Measurements from ENCODE around the gene EEPD1. TPM values are rescaled to one million over a fixed set of nuclear protein-coding genes. Genes with fewer than 3 reads are reported as not detected.
A peak's percentile ranks its signal among the peaks of the same experiment; 100 is the strongest.

EEPD1 gene
- total RNA-seq, 1 donor from 2014 or later: 9.8 TPM

DNA sequence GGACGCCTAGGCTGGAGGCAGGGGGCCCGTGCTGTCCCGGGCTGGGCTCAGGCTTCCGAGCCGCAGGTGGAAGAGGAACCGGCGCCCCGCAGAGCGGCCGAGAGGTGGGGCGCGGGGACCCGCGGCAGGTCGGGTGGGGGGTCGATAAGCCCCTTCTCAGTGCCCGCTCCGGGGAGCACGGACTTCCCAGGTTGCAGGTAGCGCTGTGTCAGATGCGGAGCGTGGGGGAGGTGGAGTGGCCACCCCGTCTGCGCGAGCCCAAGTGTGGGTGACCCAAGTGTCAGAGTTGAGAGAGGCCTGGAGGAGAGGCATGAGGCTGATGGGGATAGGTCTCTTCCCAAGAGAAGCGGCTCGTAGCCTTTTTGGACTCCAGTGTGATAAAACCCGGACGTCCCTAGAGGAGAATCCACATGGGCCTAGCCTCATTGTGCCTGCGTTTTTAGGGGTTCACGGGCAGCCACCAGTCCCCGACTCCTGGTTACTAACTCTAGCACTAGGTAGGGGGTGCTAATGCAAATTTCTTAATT is 580 bp downstream of the EEPD1 start:
- intact Hi-C loops (cut with DNase I): no loop called here
- no peak for TF ChIP-seq POLR2A (IDR thresholded peaks at IDR 0.05)
- TF ChIP-seq POLR2AphosphoS5 (IDR thresholded peaks at IDR 0.05; ENCODE audit: insufficient read depth in 1 of 2, low read depth in 1 of 2): no peak
- TF ChIP-seq, protein P1, sequence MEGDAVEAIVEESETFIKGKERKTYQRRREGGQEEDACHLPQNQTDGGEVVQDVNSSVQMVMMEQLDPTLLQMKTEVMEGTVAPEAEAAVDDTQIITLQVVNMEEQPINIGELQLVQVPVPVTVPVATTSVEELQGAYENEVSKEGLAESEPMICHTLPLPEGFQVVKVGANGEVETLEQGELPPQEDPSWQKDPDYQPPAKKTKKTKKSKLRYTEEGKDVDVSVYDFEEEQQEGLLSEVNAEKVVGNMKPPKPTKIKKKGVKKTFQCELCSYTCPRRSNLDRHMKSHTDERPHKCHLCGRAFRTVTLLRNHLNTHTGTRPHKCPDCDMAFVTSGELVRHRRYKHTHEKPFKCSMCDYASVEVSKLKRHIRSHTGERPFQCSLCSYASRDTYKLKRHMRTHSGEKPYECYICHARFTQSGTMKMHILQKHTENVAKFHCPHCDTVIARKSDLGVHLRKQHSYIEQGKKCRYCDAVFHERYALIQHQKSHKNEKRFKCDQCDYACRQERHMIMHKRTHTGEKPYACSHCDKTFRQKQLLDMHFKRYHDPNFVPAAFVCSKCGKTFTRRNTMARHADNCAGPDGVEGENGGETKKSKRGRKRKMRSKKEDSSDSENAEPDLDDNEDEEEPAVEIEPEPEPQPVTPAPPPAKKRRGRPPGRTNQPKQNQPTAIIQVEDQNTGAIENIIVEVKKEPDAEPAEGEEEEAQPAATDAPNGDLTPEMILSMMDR (IDR thresholded peaks at IDR 0.05): no peak
- Histone ChIP-seq H3K4me3 (peak overlapping the region; percentile 55 to 97), H3K36me3 (no peaks in the 10 kb centered on the region), H3K4me1 (peaks cover 61% of the 10 kb centered on the region), H3K27ac (peak overlapping the region; percentile 93), H3K9me3 (no peaks in the 10 kb centered on the region), H3K27me3 (no peaks in the 10 kb centered on the region)
- DNase-seq (ENCODE audit: extremely low spot score in 2 of 2): no peak

DNA sequence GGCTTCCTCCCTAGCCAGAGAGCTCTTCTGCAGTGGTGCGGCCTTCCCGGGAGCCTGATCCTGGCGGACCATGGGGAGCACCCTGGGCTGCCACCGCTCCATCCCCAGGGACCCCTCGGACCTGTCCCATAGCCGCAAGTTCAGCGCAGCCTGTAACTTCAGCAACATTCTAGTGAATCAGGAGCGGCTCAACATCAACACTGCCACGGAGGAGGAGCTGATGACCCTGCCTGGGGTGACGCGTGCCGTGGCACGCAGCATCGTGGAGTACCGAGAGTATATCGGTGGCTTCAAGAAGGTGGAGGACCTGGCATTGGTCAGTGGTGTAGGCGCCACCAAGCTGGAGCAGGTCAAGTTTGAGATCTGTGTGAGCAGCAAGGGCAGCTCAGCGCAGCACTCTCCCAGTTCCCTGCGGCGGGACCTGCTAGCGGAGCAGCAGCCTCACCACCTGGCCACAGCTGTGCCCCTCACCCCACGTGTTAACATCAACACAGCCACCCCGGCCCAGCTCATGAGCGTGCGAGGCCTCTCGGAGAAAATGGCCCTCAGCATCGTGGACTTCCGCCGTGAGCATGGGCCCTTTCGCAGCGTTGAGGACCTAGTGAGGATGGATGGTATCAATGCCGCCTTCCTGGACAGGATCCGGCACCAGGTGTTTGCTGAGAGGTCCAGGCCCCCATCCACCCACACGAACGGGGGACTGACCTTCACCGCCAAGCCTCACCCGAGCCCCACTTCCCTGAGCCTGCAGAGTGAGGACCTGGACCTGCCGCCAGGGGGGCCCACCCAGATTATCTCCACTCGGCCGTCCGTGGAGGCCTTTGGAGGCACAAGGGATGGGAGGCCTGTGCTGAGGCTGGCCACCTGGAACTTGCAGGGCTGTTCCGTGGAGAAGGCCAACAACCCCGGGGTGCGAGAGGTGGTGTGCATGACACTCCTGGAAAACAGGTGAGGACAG is 1.5 kb downstream of the EEPD1 start:
- H3K27ac ChIP-seq: peak overlapping the region; percentile 93
- intact Hi-C loops (cut with DNase I): no loop called here
- peaks cover 70% of the 10 kb centered on the region for H3K4me1 ChIP-seq
- H3K36me3 ChIP-seq: no peaks in the 10 kb centered on the region
- TF ChIP-seq POLR2AphosphoS5 (IDR thresholded peaks at IDR 0.05; ENCODE audit: insufficient read depth in 1 of 2, low read depth in 1 of 2) (no peak), POLR2A (IDR thresholded peaks at IDR 0.05) (no peak)
- TF ChIP-seq, protein P1 (IDR thresholded peaks at IDR 0.05): no peak
- DNase-seq (ENCODE audit: extremely low spot score in 2 of 2): no peak
- H3K9me3 ChIP-seq: no peaks in the 10 kb centered on the region
- peak overlapping the region; percentile 55 to 97 for H3K4me3 ChIP-seq
- H3K27me3 ChIP-seq: no peaks in the 10 kb centered on the region

DNA sequence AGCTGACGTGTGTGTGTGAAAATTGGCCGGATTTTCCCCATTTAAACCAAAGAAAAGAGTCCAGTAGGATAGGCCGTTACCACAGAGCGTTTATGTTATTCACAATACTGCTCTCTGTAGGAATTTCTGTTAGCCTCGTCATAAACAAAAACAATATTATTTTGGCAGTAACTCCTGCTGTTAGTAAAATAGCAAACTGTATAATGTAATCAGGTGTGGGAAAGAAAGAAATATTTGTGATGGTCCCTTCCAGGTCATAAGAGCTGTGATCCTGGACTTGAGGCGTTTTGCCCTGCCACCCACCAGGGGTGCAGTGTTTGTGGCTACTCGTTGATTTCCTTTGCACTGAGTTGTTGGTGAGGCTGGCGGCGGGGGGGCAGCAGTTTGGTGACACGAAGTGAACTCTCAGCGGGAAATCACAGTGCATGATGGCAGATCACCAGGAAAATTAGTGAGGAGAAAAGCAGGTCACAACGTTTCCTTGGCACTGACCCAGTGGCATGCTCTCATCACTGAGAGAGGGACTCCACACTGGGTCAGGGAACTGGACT is 2.8 kb downstream of the EEPD1 start:
- Histone ChIP-seq H3K36me3 (no peaks in the 10 kb centered on the region), H3K4me1 (peaks cover 78% of the 10 kb centered on the region), H3K27ac (peak overlapping the region; percentile 21), H3K27me3 (no peaks in the 10 kb centered on the region), H3K4me3 (peak overlapping the region; percentile 34 to 97), H3K9me3 (no peaks in the 10 kb centered on the region)
- TF ChIP-seq POLR2AphosphoS5 (IDR thresholded peaks at IDR 0.05; ENCODE audit: insufficient read depth in 1 of 2, low read depth in 1 of 2) (no peak), POLR2A (IDR thresholded peaks at IDR 0.05) (no peak)
- TF ChIP-seq, protein P1 (IDR thresholded peaks at IDR 0.05): no peak
- intact Hi-C loops (cut with DNase I): no loop called here
- no peak for DNase-seq (ENCODE audit: extremely low spot score in 2 of 2)

DNA sequence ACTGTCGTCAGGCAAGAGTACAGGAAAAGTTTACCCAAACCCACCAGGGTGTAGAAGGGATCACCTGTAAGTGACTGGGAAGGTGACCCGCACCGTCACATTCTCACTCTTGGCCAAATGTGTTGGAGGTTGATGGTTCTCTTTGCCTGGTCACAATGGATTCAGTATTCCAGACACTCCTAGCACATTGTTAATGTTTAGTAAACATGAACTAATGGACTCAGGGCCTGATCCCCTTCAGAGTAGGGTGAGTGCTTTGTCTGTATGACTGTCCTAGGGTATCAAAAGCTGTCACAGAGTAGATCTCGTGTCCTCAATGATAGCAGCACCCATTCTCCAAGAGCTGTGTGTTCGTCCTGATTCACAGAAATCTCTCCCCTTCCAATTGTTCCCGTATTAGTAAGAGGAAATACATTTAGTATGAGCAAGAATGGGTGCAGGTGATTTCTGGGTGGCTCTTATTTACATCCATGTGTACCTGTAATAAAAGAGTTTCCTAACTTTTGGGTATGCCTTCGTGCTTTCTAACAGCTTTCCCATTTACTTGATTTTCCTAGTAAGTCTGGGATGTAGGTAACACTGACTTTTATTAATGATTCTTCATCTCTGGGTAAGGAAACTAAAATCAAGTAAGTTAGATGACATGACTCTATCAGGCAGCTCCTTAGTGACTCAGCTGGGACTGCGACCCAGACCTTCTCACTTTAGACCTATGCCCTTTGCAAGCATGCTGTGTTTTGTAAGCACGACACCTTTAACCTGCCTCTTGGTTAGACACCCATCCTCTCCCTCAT is 4.7 kb downstream of the EEPD1 start:
- DNase-seq (ENCODE audit: extremely low spot score in 2 of 2): no peak
- H3K4me1 ChIP-seq: peaks cover 83% of the 10 kb centered on the region
- no peaks in the 10 kb centered on the region for H3K27me3 ChIP-seq
- no peak overlapping the region for H3K27ac ChIP-seq
- no peak for TF ChIP-seq POLR2A (IDR thresholded peaks at IDR 0.05)
- TF ChIP-seq POLR2AphosphoS5 (IDR thresholded peaks at IDR 0.05; ENCODE audit: insufficient read depth in 1 of 2, low read depth in 1 of 2): no peak
- TF ChIP-seq, protein P1 (IDR thresholded peaks at IDR 0.05): no peak
- intact Hi-C loops (cut with DNase I): no loop called here
- H3K9me3 ChIP-seq: no peaks in the 10 kb centered on the region
- no peaks in the 10 kb centered on the region for H3K36me3 ChIP-seq
- H3K4me3 ChIP-seq: no peak overlapping the region
